GM18505 (cell line): ENCODE data around the gene LRRC45.

ENCODE experiments used
- ATAC-seq: cut with Tn5 transposase; IDR thresholded peaks from one replicate; pipeline ENCODE4 v1.9.1; 2021; ENCODE audit not compliant: unreplicated experiment
- POLR2A ChIP-seq: IDR thresholded peaks from 4 replicates; pipeline ENCODE4 v1.6.1; 2011; ENCODE audit warnings: borderline replicate concordance; ENCODE audit not compliant: insufficient read depth, insufficient read length; ENCODE audit errors: extremely low read depth

Gene LRRC45

DNA sequence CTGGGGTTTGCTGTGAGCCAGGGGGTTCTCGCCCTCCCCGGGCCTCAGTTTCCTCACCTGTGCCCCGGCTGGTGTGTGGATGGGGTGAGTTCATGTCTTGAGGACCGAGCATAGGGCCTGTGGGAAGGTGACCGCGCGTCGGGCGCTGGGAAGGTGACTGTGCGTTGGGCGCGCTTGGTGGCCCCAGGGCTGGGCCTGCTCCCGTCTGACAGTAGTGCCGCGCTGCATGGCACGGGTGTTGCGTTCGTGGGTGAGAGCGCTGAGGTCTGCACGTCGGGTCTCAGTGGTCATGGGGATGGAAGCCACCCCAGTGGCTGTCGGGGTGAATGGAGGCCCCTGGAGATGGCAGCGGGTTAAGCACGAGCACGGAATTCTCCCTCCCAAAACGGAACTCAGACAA is 36.5 kb upstream of the LRRC45 start:
- ATAC-seq, result no peak
- TF ChIP-seq POLR2A, result no peak

DNA sequence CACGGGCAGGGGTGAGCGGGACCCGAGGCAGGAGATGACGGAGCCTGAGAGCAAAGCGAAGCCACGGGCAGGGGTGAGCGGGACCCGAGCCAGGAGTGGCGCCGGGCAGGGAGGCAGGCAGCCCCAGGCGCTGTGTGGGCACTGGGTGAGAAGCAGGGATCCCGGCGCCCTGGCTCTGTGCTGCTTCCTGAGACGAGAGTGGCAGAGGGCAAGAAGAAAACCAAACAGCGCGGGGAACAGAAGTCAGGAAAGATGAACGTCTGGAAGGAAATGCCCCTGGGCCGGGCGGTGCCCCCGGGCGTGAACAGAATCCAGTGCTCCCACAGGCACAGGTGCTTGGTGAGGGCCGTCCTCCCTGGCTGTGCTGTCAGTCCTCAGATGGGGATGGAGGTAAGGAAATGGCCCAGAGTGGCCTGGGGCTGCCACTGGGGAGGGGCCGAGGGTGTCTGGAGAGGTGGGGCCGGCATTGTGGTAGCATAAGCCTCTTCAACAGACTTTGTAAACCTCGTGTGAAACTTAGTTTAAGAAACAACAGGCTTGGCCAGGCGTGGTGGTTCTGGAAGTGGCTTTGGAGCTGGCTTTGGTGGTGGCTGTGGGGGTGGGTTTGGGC is 35.8 kb upstream of the LRRC45 start:
- ATAC-seq, result no peak
- no peak for TF ChIP-seq POLR2A

DNA sequence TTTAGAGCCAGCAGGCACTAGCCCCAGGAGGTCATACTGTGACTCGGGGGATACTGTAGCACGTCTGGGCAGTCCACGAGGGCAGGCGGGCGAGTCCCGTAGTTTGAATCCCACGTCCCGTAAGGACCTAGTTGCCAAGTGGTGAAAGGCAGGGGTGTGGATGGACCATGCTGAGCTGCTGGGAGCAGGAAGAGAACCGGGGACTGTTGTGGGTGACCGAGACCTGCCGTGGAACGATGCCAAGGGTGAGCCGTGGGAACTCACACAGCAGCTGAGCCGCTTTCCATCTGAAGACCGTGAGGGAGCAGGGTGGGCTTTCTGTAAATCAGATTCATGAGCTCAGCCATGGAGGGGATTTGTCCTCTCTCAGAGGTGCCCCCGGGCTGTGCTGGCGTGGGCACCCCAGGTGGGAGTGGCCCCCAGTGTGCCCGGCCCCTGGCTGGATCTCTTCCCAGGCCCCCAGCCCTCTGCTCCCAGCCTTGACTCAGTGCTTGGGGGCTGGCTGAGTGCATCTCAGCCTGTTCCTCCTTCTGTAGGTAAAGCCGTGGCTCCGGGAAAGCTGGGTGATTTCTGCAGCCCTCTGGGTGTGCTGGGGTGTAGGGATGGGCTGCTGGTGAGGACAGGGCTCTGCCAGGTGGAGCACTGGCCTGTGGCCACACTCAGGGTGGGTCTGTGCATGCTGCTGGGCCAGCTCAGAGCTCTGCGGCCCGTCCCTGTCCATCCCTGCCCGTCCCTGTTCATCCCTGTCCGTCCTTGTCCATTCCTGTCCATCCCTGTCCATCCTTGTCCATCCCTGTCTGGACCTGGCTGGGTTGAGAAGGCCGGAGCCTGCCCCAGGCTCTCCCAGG is 32.0 kb upstream of the LRRC45 start:
- ATAC-seq, result no peak
- TF ChIP-seq POLR2A, result no peak

DNA sequence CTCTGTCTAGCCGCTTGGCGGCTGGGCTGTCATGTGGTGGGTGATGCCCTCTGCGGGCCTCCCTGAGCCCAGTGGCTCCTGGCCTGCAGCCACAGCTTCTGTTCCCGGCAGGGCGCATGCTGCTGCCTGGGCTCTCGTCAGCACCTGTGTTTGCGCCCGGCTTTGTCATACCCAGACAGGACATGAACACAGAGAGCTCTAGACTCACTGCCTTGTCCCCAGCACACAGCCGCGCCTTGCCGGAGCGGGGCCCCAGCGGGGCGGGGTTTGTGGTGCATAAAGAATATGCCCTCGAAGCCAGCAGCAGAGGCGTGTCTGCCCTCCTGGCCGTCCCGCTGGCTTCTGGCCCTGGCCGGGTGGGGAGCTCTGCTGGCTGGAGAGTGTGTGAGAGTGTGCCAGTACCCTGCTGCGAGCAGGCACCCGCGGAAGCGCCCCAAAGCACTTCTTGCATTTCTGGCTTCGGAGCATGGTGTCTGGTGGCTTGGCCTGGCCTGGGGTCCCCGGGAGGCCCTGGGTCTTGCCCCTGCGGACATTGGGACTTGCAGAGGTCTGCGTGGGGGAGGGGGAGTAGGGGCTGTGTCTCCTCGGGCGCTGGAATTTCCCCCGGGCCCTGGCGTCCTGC is 31.3 kb upstream of the LRRC45 start:
- no peak for TF ChIP-seq POLR2A
- no peak for ATAC-seq

DNA sequence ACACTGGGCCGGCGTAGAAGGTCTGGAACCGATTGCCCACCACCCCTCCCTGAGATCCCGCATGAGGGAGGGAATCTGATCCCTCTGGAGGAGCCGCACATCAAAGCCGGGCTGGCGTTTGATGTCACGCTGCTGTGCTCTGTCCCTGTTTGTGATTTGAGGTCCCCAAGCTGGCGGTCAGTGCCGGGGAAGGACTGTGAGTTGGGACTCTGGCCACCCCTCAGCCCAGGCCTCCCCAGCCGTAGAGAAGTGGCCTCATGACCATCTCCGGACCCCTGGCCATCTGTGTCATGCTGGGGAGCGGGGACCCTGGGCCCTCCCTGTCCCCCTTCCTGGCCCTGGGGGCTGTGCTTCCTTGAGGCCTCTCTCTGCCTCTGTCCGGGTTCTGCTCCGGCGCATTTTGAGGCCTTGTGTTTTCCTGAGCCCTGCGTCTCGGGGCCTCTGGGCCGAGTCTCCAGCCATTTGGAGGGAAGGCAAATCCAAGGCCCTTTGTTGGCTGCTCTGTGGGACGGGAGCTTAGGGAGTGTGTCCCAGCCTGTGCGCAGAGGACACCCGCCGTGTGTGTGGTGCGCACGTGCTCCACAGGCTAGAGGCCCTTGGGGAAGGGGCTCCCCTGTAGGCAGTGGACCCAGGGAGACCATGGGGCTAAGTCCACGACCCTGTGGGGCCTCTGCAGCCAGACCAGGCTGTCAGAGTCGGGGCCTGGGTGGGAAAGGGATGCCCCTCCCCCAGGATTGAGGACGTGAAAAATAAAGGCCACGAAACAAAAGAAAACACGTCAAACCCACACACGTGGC is 30.6 kb upstream of the LRRC45 start:
- ATAC-seq, result no peak
- TF ChIP-seq POLR2A, result no peak

DNA sequence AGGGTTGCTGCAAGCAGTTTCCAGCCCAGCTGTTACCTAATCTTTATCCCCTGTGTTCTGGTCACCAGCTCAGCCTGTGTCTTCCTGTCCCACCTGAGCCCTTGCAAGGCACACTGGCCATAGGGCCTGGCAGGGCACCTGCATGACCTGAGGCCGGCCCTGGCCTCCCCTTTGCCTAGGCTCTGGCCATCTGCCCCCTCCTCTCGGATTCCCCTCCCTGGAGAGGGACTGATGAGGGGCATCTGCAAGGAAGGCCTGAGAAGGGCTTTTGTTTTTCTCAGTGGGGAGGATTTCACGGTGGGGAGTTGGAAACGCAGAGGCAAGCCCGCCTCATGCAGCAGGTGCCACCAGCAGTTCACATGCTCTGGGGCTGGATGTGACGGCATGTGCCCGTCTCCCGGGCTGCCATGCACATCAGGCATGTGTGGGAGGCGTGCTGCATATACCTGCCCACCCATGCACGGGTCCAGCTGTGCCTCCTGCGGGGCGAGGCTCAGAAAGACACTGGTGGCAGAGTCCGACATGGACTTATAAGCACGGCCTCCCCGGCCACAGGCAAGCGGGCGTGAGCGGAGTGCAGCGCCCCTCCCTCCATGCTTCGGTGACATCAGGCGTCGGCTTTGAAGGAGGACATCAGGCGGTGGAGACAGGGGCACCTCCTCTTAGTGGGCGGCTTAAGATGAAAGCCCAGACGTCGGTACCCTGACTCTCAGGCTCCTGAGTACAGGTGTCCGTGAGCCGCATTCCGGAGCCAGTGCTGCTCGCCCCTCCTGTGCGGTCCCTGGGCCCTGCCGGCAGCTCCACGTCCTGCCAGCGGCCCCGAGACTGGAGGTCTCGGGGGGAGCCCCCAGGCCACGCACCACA is 29.1 kb upstream of the LRRC45 start:
- no peak for ATAC-seq
- no peak for TF ChIP-seq POLR2A

DNA sequence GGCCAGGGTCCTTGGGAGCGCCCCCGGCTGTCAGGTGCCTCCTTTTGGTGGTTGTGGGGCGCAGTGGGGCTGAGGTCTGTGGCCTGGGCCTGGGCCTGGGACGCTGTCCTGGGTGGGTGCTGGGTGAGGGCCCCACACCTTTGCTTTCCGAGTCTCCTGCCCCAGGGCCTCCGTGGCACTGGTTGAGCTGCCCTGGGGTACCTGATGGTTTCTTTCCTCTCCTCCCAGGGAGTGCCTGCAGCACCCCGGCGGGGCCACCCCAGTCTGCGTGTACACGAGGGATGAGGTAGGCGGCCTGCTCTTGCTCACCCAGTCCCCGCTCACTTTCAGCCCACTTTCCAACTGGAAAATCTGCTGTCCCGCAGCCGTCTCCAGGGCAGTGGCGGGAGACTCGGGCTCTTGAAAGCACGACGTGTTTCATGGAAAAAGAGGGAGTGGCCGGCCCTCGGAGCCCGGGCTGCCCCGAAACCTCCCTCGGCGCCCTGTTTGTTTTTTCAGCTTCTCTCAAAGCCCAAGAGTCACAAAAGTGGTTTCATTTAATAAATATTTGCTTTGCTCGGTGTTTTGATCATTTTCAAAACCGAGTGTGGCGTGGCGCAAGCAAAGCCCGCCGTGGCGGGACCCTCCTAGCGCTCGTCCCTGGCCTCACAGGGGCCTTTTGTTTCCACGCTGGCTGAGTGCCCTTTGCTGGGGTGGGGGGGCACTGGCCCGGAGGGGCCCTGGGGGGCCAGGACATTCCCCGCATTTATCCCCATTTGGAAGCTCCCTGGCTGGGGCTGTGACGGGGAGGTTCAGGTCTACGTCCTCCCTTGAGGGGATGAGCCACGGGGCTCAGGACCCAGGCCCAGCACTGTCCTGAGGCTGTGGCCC is 28.3 kb upstream of the LRRC45 start:
- no peak for TF ChIP-seq POLR2A
- ATAC-seq, result no peak

DNA sequence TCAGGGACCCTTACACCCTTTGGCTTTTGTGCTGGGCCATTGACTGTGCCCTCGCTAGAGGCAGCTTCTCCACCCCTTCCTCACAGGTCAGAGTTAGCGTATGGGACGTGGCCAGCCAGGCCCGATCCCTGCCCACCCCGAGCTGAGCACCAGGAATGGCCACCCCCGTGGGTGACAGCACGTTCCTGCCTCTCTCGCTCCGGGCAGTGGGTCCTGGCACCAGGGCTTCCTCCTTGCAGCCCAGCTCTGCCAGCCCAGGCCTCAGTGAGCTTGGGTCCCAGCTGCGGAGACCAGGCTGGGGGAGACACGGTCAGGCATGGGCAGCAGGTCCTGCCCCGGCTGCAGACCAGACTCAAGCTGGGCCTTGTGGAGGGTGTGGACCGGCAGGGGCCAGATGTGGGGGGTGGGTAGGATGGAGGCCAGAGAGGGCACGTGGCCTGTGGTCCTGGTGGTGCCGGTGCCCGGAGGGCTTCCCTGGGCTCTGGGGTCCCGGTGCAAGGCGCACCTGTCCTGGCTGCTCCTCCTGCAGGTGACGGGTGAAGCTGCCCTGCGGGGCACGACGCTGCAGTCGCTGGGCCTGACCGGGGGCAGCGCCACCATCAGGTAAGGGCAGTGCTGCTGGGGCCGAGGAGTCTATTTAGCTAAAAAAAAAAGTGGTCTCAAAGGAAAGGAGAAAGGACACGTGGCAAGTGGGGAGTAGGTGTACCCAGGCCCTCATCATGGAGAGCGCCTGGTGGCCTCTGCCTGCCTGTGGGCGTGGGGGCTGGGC is 27.5 kb upstream of the LRRC45 start:
- TF ChIP-seq POLR2A, result no peak
- ATAC-seq, result no peak

DNA sequence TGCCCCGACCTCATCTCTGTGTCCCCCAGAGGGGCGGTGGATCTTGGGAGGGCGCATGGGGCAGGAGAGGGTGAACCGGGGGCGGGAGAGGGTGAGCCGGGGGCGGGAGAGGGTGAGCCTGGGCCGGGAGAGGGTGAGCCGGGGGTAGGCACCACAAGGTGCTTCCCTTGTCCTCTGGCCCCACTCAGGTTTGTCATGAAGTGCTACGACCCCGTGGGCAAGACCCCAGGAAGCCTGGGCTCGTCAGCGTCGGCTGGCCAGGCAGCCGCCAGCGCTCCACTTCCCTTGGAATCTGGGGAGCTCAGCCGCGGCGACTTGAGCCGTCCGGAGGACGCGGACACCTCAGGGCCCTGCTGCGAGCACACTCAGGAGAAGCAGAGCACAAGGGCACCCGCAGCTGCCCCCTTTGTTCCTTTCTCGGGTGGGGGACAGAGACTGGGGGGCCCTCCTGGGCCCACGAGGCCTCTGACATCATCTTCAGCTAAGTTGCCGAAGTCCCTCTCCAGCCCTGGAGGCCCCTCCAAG is 26.8 kb upstream of the LRRC45 start:
- ATAC-seq, result no peak
- TF ChIP-seq POLR2A, result no peak

DNA sequence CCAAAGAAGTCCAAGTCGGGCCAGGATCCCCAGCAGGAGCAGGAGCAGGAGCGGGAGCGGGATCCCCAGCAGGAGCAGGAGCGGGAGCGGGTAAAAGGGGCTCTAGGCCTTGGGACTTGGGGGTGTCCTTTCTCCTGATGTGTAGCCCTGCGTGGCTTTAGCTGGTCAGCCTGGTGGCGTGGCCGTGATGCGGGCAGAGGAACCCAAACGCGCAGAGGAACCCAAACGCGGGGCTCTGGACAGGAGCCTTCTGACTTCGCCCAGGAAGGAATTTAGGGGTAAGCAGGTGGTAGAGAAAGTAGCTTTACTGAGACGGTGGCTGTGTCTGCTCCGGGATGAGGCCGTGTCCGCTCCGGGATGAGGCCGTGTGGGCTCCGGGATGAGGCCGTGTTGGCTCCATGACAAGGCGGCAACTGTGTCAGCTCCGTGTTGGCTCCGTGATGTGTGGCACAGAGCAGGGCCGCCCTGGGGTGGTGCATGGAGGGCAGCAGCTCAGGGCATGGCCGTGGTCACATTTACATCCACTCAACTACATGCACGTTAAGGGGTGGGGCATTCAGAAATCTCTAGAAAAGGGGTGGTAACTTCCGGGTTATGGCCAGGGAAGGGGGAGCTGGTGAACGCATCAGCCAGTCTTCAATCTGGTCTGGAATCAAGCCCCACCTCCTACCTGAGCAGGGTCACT is 26.2 kb upstream of the LRRC45 start:
- no peak for ATAC-seq
- no peak for TF ChIP-seq POLR2A
